Activated effector memory CD4-positive, alpha-beta T cell treated with anti-CD3 and anti-CD28 coated beads, Interleukin-2, amount 50 U/mL, for 16 hours (primary cell): Measurements from ENCODE around the gene BCL11B.

Experiments
- DNase-seq: peaks from one replicate; pipeline ENCODE4 v3.0.0-alpha.2; 2020

Gene BCL11B

DNA sequence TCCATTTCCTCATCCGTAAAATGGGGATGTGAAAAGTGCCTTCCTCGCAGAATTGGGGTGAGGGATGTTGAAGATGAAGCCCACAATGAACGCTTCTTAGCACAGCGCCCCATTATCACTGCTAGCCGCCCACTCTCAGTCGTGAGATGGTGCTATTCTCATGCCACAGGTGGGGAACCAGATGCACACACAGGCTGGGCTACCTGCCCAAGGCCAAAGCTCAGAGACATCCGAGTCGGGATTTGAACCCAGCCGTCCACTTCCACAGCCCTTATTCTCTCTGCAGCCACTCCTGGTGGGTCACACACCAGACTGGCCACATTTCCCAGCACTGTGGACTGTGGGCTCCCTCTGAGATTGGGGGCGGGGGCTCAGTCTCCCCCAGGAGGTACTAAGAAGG lies 55.8 kb downstream of the BCL11B start:
- no peak for DNase-seq

- DNase-seq, result no peak
Observed at GRCh38 chr14:99215277-99215676, 56.7 kb downstream of the BCL11B start.

GRCh38 chr14:99214701-99215100 lies 57.3 kb downstream of the BCL11B start:
- no peak for DNase-seq

- DNase-seq, result peak; percentile 76
Observed at GRCh38 chr14:99213527-99213971, 58.4 kb downstream of the BCL11B start.

DNA sequence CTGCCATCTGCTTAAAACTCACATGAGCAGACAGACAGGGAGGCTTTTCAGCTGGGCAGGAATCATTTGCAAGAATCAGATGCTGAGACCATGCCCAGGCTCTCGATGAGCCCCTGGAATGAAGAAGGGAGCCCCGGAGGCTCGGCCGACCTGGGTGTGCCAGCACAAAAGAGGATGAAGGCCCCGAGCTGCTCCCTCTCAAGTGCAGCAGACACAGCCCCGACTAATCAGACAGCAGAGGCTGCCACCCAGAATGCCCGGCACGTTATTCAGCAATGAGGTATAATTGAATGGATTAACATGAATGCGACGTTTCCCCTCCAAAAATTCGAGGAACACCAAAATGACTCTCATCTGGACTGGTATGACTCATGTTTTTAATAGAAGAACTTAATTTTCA lies 58.9 kb downstream of the BCL11B start:
- peak; percentile 83 for DNase-seq

DNA sequence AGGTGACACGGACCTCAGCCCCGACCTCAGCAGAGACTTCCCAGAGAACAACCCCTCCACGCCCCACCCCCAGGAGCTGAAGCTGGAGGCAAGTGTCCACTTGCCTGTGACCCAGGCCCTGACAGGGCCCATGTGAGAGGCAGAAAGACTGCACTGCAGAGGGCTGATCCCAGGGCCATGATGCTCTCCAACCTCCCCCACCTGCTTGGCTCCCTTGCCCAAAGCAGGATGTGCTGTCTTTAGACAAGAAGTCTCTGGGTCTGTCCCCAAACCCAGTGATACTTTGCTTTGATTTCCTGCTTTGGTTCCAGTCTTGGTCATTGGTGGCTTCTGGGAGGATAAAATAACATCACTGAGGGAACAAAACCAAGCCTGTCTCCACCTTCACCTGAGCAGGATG lies 59.4 kb downstream of the BCL11B start:
- DNase-seq, result no peak

DNA sequence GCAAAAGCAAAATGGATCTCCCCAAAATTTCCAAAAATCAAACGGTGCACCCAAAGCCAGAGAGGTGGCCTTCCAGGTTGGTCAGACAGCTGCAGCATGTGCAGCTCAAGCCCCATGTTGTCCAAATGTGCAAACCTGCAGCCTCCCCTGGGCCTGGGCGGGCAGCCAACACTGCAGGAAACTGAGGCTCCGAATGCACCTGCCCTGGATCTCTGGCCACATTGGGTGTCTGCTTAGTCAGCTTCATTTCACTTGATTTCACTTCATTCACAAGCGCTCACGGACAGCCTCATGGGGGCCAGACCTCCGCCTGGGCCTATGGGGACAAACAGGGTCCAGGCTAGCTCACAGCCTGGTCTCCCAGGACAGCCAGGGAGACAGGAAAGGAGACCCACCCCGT lies 59.8 kb downstream of the BCL11B start:
- DNase-seq, result no peak

- no peak for DNase-seq
Observed at GRCh38 chr14:99211410-99211809, 60.6 kb downstream of the BCL11B start.

DNA sequence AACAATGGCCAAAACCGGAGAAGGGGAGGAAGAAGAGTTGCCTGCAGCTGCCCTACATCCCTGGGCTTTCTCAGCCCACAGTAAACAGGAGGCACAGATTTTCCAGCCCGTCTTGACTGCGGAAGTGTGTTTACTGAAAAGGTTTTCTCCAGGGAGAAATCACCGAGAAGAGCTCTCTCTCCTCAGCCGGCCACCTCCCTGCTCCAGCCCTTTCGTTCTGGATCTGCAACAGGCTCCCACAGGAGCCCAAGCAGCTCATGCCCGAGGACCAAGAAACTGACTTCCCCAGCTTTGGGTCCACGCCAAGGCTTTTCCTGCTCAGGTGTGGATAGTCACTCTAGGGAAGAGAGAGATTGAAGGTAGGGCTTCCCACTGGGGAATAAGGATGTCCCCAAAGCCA lies 61.7 kb downstream of the BCL11B start:
- DNase-seq, result no peak

DNA sequence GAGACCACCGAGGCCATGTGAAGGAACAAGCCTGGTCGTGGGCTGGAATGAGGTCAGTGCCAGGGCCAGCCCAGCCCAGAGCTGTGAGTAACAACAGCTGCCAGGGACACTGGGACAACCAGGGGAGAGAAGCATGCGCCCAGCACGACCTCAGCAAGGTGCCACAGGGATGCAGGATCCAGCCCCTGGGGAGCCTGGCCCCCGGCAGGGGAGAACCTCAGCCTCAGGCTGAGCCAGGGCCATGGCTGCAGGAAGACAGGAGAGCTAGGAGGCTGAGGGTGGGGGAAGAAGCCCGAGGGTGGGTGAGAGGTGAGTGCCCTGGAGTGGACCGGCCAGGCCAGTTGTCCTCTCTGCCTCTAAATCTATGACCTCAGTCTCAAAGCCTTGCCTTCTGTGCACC lies 62.6 kb downstream of the BCL11B start:
- DNase-seq, result no peak

GRCh38 chr14:99208318-99208717 lies 63.7 kb downstream of the BCL11B start:
- DNase-seq, result no peak

DNA sequence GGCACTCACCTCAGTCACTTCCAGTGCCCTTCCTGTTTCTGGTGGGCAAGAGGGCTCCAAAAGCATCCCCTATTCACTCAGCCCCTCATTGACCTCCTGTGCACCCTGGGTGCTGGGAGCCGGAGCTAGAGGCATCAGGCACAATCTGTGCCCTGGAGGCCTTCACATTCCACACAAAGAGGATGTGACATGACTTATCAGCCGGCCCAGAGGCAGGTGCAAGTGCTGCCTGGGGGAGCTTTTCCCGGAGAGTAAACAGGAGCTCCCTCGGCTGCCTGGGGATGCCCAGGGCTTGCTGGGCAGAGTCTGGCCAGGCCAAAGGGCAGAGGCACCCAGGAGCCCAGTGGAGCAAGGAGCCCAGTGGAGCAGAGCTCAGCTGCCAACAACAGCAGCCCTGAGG lies 64.5 kb downstream of the BCL11B start:
- DNase-seq, result no peak

- DNase-seq, result no peak
Observed at GRCh38 chr14:99206090-99206489, 65.9 kb downstream of the BCL11B start.

DNA sequence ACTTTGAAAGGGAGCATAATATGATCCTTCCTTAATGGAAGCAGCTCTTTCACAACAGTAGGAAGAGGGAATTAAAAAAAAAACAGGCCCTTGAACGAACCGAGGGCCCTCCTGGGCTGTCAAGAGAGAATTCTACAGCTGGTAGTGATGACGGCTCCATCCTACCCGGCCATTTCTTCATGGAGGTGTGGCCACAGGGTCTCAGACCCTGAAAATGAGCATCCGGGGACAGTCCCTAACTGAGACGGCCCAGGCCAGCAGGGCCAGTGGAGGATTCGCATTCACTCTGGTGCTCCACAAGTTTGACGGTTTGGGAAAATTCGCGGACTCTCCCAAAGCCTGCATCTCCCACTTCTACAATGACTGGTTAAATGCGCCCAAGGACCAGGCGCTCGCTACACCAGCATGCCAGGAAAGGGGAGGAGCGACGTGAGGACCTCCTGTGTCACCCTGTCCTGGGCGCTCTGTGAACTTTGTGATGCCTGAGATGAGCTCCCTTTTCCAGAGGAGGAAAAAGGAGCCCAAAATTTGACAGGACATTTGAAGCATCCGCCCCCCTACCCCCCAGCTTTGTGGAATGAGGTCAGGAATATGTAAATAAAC lies 66.8 kb downstream of the BCL11B start:
- no peak for DNase-seq

DNA sequence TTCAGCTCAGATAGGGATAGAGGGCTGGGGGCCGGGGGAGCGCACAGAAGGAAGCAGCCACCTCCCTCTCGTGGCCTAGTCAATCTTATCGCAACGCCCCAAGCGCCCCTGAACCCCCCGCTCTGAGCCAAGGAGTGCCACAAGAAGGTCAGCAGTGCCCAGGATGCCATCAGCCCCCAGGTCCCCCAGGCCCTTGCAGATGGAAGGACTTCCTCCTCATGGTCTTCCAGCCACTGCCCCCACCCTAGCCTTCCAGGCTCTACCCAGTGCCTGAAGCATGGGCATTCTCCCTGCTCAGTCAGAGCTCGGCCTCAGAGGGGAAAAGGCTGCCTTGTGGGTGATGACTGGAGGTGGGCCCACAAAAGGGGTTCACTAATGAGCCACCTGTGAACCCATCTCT lies 68.2 kb downstream of the BCL11B start:
- no peak for DNase-seq

DNA sequence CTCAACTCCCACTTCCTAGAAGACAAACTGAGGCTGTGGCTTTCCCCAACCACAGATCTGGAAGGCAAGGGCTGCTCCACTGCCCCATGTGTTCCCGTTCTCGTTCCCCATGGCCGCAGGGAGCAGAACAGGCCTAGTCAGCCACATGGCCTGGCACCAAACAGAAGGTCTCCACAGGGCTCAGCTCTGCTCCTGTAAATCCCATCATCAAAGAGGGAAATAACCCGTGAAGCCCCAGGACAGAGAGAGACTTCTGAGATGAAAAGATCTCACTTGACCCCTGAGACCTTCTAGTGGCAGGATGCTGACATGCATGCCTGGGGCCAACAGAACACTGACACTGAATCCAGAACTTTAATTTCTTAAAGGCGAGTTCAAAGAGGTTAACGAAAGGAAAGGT lies 68.9 kb downstream of the BCL11B start:
- no peak for DNase-seq

DNA sequence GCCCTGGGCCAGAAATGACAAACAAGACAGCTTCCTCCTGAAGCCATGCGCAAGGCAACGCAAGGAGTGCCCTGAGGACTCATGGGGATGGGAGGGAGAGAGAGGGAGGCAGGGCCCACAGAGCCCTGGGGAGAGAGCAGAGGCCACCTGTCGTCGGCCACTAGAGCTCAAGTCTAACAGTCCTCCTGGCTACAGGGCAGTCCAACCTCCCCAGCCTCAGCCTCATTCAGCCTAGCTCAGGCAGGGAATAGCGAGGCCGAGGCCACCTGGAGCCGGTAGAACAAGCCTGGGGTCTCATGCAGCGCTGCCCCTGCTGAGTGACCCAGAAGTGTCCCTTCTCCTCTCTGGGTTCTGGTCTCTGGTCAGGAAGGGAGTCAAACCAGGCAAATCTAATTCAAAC lies 69.5 kb downstream of the BCL11B start:
- DNase-seq, result no peak

DNA sequence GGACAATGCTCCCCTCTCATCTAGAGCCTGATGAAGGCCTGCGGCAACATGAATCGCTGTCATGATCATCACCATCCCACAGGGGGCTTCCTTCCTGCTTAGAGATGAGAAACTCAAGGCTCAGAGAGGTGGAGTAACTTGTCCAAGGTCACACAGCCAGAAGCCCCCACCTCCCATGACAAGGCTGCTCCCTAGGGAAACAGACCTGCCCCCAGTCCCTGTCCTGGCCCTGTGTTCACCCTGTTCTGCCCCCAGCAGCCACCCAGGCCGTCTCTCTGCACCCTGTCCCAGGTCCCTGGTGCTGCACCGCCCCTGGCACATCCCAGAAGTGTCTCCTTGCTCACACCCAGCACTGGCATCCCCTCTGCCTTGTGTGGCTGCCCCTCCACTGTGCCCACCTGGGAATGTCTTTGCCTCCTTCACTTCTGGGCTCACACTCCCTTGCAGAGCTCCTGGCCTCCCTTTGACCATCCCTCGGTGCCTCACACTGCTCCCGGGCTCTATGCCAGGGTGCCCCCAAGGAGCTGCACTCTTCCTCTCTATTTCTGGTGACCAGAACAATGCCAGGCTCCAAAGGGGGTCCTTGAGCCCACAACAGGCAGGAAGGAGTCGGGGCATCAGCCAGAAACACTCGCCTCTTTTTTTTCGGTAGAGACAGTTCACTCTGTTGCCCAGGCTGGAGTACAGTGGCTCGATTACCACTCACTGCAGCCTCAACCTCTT lies 70.5 kb downstream of the BCL11B start:
- DNase-seq, result no peak

DNA sequence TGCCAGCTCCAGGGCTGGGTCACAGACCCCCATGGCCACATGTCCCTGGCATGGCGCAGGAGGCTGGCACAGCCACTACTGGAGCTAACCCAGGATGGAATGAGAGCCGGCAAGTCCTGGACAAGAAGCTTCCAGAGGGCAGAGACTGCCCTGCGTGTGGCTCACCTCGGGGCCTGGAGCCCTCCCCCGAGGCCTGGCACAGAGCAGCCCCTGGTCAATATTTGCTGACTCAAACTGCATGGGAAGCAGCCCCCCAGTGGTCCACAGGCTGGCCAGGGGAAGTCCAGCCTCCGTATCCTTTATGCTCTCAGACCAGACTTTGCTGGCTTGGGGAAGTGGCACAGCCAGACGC lies 71.4 kb downstream of the BCL11B start:
- DNase-seq, result no peak

GRCh38 chr14:99199846-99200653 lies 71.9 kb downstream of the BCL11B start:
- no peak for DNase-seq

DNA sequence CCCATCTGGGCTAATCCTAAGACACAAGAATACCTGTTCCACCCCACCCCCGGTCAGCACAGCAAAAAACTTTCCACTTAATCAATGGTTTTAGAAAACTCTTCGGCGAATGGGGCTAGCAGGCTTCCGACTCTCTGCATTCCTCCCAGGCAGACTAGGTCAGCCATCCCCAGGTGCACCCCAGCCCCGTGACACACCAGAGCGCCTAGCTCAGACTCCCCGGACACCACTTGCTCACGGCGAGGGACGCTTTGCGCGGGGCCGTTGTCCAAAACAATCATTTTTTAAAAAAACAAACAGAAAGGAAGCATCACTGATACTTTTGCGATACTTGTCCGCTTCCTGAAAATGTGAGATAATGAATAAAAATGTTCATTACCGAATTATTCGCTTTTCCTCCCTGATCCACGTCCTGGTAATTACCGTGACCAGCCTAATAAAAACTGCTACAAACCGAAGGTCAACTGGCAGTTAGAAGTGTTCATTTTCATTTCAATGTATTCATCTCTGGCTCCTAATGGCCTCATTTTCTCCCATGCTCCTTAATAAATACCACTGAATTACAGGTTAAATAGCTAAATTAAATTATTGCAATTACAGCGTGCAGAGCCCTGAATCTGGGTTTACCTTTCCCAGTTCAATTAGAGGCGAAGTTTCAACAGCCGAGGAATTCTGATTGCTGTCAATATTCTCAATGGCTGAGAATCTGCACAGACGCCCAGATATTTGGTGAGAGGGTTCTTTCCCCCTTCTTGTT lies 73.1 kb downstream of the BCL11B start:
- no peak for DNase-seq

- DNase-seq, result peak; percentile 62
Observed at GRCh38 chr14:99196310-99196650, 75.7 kb downstream of the BCL11B start.

DNA sequence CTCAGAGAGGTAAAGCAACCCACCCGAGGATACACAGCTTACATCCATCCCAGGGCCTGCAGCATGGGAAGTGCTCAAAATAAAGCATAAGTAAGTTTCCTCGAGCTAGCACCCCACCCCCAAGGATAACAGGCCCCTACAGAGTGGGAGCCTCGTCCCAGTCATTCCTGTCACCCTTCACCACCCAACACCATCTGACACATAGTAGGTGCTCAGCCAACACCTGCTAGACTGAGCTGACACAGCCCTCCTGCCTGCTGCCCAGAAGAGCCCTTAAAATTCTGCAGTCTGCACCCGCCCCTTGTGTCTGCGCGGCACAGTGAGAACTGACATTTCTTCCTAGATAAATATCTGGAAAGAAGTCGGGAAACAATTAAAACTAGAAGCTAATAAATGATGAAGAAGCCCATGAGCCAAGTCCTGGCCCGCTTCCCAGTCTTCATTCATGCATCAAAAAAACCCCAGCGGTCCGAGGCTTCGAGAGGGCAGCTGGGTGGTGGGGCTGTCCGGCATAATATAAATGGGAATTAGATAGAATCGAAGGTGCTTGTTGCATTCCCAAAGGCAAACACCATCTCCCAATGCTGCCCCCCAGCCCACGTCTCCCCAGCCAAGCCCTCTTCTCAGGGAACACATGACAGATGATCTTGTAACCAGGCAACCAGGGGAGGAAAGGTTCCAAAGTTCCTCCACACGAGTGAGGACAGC lies 76.2 kb downstream of the BCL11B start:
- DNase-seq, result peak; percentile 60
